Measurements from ENCODE around the gene FMO1.

FMO1 gene, protein sequence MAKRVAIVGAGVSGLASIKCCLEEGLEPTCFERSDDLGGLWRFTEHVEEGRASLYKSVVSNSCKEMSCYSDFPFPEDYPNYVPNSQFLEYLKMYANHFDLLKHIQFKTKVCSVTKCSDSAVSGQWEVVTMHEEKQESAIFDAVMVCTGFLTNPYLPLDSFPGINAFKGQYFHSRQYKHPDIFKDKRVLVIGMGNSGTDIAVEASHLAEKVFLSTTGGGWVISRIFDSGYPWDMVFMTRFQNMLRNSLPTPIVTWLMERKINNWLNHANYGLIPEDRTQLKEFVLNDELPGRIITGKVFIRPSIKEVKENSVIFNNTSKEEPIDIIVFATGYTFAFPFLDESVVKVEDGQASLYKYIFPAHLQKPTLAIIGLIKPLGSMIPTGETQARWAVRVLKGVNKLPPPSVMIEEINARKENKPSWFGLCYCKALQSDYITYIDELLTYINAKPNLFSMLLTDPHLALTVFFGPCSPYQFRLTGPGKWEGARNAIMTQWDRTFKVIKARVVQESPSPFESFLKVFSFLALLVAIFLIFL
- total RNA-seq = 0 to 0.73 (median 0.10) reads per million in 18 experiments

DNA sequence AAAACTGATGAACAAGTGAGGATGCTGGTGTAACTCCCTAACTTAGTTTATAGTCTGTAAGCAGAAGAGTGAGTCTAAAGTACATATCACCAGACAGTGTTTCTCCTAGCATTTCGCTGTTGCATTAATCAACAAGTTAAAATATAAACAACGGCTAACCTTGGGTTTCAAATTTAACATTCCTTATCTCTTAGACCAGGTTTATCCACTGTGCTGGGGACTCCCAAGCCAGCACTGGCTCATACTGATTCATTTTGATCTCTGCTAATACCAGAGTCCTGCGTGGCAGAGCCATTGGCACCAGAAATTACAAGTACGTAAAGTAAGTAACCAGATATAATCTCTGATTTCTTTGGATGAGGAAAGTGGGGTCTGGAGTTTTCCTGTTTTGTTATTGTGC, at the start of gene FMO1:
FMO1 (plus strand) TSS at position 193 of the 400 bp plus-strand sequence. CDS start 9,594 bp downstream, outside the sequence.
- no peak for DNase-seq

DNA sequence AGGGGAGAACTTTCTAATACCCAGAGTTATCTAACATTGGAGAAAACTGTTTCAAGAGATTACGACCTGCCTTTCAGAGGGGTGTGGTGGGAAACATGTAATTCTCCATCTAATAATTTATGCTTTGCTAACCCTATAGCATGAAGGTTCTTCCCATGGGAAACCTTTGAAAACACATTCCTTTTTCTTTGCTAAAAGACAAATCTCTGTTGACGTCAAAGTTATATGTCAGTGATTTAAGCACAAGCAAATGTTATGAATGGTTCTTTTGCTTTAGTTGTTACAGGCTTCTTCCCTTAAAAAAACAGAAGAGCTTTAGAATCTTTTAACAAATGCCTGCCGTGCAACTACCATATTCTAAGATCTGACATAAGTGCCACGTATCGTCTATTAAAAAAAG, 44.0 kb upstream of the FMO1 start:
- DNase-seq = no peak

DNA sequence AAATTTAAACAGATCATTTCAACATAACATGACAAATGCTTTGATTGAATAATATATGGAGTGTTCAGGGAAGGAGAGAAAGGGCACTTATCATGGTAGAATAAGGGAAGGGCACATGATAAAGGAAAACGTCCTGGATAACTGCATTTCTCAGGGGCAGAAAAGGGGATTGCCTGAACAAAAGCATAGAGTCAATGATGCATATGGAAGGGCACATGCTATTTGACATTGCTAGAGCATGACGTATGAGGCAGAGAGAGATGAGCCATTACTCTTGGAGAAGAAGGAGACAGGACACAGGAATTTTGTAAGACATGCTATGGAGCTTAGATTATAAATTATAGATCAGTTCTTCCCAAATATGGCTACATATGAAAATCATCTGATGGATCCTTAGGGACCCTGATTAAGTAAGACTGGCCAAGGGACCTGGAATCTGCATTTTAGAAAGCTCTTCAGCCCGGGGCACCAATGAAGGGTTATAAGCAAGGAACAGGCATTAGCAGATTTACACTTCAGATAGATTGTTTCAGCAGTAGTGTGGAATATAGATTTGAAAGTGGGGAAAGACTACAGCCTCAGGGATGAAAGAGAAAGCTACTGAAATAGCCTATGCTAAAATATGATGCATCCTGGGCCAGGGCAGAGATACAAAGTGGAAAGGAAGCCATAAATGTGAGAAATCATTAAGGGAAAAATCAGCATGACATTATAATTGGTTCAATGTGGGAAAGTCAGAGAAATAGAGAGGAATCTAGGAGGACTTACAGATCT, 41.9 kb upstream of the FMO1 start:
- no peak for DNase-seq

DNA sequence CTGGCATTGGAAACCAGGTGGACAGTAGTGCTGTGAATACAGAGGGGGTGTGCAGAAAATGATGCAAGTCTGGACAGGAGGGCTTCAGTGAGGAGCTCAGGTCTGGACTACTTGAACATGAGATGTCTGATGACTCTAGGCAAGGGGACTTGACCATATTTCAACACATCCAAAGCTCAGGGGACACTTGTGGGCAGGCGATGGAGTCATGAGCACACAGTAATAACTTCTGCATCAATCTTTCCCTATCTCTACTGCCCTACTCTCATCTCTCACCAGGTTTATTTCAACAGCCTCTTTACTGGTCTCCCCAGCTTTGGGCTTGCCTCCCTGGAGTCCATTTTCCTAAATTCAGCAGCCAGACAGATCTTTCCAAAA, 41.3 kb upstream of the FMO1 start:
- no peak for DNase-seq

DNA sequence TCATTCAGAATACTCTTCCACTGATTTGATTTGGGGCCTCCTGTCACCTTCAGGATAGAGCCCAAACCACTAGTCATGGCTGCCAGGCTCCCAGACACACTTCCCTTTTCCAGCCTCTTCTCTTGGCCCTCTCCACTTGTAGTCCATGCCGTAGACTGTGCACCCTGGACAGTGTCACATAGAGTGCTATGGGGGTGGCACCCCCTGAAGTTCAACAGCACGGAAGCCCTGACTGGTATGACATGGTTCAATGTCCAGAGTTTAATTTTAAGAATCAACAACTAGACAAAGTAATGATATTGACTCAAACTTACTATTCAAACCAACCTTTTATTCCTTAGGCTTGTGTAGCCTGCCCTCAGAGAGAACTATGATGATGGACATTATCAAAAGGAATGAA, 40.9 kb upstream of the FMO1 start:
- no peak for DNase-seq

DNA sequence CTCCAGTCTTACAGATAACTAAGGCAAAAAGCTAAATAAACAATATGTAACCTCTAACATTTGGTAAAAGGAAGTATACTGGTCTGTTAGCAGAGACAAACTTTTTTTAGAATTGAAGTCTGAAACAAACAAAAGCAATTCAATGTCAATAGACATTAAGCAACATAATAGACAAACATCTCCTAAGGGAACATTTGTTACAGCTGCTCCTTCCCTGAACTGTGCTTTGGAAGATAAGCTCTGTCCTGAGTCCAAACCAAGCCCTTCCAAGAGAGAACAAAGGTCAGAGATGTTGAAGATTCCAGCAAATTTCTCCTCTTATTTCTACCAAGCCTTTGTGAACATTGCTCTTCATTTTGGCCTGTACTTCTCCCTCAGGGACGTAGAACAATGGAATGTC, 37.9 kb upstream of the FMO1 start:
- no peak for DNase-seq

DNA sequence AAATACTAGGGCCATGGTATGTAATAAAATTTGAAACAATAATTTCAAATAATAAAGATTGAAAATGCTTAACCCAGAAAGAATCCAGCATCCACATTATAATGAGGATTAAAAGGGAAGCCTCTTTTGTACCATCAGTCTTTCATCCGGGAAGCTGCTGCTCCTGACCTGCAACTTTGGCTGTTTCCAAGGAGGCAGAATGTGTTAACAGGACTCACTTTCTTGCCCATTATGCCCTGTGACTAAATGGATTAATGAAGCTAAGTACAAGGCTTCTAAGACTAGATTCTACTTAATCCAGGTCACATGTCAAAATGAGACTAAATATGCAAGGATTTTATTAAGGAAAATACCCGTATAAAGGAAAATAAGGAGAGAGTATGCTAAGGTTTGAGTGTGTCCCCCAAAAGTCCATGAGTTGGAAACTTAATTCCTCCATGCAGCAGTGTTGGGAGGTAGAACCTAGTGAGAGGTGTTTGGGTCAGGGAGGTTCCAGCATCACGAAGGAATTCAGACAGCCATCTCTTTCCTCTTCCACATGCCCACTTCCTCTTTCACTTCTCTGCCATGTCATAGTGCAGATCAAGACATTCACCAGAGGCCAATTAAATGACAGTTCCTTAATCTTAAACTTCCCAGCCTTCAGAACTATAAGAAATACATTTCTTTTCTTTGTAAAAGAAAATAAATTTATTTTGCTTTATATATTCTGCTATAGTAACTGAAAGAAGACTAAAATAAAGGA, 35.5 kb upstream of the FMO1 start:
- peak; percentile 46 to 57 for DNase-seq

DNA sequence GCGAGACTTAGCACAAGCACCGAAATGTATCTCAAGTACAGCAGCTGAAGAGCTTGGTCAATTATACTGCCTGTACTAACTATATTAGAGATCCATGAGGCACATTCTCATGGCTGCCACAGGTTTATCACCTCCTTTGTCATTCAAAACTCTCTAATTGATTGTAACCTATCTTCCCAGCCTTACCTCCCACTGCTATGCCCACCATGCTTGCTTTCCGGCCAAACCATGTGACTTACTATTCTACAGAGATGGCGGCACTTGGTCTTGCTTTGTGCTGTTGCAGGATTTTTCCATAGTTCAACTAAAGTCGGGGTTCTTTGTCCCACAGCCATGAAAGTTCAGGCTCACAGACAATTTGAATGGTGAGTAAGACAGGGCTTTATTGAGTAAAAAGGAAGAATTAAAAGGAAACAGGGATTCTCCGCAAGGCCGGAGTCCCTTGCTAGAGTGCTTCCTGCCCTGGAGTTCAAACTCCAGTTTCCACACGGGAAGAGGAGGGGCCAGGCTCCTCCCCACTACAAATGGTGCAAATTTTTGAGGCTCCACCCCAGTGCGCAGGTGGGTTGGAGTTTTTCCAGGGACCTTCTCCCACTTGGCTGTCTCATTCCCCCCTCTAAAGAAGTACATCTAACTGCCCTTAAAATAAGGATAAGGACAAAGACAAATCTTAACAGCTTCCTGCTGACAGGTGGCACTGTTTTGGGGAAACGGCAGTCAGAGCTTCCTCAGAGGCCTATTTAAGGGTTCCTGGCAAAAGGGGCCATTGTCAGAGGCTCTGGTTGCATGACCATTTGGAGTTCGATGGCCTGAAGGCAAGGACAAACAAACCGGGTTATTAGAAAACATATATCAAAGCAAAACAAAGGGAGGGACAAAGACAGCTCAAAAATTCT, 34.5 kb upstream of the FMO1 start:
- DNase-seq = no peak

DNA sequence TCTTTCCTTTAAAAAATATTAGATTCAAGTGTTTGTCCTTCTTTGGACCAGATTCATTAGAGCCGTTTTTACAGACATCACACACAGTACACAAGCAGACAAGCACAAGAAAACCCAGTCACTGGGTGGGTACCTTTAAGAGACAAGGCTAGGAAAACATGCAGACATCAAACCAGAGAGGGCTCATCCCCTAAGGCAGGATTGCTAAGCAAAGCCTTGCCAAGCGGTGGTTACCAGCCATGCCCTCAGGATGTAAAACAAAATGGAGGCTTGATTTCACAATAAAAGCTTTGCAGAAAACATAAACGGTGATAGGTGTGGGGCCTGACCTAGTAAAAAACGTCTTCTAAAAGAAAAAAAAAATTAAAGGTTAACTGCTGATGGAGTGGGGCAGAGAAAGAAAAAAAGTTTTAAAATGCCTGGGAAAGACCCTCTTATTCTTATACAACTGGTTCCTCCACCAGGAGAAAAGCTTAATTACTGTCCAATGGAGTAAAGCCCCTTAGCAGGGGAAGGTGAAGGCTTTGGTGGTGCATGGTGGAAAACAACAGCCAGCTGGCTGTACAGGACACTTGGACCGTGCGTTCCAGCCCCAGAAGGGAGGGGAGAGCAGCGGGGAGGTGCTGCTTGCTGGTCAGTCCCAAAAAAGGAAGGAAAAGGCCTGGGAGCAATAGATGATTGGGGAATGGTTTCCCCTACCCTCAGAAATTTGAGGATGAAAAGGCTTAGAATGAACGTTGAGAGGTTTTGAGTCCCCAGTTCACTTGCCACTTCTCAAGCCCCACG, 30.4 kb upstream of the FMO1 start:
- DNase-seq = no peak

DNA sequence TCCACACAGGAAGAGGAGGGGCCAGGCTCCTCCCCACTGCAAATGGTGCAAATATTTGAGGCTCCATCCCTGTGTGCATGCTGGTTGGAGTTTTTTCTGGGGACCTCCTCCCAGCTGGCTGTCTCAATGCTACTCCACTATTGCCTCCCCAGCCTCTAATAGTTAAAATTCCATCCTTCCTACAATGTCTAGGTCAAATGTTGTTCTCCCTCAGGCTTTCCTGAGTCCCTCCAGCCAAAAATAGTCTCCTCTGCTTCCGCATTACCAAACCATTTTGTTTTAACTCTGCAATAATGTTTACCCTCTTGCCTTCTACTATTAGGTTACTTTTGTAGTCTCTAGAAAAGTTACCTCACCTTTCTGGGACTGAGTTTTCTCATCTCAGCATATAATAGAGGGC, 29.6 kb upstream of the FMO1 start:
- no peak for DNase-seq

DNA sequence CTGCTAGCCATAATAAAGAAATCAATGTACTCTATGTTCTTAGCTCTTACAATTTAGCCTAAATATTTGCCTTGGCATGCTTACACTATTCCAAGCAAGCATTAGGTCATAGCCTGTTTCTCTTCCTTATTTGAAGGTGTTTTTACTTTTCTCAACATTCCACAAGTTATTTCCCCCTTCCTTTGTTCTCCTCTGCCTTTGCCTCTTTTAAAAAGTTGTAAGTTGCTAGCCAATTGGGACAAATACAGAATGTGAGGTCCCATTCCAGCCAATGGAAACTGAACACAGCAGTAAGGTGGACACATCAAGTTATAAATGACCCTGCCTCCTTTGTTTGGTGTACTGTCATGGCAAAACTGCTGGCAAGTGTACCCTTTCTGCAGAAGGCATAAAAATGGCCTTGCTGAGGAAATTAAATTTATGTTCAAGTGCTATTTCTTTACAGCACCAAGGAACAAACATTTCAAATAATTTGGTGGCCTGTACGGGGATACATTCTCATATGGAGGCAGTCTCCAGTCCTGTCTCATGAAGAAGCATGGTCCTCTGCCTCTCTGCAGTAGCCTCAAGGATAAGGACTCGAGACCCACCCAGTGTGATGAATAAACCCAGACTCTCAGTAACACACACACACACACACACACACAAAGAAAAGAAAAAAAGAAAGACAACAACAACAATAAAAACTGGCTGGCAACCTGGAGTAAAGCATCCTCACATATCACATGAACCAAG, 28.8 kb upstream of the FMO1 start:
- no peak for DNase-seq

DNA sequence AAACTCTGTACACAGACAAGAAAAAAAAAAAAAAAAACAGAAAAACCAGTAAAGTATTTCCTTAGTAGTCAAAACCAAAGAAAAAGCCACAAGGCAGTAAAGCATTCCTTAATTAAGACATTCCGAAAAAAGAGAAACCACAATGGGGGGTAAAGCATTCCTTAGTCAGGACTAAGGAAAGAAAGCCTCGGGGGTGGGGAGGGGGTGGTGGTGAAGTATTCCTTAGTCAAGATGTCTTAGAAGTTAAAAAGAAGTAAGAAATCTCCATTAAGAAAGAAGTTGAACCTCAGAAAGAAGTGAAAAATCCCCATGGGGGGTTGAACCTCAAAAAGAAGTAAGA, 28.2 kb upstream of the FMO1 start:
- DNase-seq = no peak

DNA sequence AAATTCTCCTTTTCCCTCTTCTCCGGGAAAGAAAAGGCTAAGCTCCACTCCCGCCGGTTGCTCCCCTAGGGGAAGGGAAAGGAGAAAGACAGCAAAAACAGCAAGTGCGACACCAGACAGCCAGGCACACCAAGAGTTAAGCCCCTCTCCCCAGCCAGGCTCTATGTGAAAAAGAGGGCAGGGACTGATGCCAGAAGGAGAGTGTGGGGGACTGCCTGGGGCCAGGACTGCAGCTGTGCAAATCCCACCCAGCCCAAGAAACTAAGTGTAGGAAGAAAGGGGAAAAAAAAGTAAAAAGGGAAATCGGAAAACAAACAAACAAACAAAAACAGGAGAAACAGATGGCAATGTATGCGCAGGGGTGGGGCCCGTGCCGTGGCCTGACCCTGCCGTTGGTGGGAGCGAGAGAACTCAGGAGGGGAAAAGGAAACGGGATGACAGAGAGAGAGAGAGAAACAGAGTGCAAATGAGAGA, 27.7 kb upstream of the FMO1 start:
- no peak for DNase-seq

DNA sequence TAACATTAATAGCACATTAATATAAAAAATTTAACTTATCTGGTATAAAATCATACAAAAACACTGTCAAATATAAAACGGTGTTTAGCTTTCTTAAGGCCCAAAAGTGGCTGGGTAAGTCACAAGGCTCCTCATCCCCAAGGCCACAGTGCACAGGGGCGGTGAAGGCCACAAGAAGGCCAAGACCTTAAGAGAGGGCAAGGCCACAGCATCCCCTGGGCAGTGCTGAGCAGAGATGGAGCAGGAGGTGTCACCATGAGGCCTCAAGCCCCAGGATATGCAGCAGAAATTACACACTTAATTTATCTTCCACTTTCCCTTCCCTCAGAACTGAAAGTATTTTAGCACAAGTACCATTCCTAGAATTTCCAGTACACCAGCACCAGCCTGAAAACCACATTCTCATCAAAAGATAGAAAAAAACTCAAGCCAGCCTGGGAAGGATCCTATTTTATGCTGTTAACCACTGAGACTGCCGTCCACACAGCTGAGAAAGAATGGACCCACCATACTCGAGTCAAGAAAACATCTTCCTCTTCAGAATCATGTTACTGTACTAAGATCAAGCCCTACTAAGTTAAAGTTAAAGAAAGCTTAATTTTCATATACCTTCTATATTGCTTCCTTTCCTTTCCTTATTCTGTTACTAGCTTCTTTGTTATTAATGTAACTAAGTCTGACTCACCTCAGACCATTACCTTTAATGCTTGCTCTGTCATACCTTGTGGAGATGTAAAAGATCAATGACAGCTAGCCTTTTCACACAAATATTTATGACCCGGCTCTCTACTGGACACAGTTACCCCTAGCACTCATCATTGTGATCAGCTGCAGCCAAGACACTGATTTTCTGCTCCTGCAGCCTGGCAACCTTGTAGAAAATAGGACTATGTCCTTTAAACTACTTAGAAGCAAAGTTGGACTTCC, 26.4 kb upstream of the FMO1 start:
- no peak for DNase-seq

DNA sequence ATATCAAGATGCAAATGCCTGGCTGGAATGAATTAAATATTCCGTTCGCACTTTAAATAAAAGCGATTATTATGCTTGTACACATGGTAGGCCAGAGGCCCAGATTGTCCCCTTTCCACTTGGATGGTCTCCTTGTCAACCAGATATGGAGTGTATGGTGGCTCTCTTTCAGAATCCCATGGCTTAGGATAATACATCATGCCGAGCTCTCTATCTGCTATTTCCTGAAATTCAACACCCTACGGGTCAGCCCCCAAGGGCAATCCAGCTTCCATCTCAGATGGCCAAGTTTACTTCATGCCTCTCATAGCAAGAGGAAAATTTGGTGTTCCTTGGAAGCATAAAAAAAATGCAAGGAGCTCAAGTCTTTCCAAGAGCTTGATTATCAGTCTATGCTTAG, 25.4 kb upstream of the FMO1 start:
- DNase-seq = no peak

DNA sequence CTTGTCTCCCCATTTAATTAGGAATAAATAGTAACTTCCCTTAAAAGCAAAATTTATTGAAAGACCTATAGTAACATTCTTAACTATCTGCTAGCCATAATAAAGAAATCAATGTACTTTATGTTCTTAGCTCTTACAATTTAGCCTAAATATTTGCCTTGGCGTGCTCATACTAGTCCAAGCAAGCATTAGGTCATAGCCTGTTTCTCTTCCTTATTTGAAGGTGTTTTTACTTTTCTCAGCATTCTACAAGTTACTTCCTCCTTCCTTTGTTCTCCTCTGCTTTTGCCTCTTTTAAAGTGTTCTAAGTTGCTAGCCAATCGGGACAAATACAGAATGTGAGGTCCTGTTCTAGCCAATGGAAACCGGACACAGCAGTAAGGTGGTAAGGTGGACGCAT, 24.0 kb upstream of the FMO1 start:
- DNase-seq = peak; percentile 16 to 36

DNA sequence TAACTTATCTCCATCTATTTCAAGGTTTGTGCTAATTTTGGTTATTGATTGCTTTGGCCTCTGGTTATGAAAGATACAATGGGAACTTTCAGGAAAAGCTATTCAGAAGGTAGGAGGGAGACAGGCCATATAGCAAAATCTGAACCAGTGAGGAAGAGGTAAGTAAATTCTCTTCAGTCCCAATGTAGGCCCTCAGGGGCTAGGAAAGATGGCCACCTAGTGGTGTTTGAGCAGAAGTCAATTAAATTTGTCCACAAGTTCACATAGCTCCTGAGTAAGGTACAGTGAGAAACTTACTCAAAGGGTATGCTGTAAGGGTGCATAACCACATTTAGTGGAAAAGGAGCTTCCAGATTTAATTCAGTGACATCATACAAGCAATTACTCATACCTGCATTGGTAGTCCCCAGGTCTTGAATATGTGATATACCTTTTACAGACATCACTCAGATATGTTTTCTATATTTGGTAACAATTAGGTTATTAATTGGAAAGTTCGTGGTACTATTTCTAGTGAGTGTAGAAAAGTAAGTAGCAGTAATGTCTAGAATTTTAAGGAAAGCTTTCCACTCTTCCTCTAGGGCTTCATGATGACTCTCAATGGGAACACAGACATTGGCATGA, 21.4 kb upstream of the FMO1 start:
- DNase-seq = peak; percentile 55 to 60

DNA sequence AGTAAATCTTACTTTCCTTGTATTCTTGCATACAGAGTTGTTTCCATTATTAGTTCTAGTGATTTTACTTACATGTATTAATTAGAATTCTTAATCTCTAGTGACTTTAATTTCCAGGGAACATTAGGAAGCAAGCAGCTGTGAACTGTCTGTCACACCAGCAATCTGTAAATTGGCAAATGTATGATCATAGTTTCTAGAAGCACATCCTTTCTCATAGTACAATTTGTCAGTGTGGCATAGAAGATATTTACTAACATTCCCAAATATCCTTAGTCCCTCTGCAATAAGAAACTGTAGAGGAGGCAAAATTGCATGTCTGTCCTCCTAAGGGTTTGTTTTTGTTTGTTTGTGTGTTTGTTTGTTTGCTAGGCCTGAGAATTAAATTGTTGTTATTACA, 17.0 kb upstream of the FMO1 start:
- DNase-seq = no peak

DNA sequence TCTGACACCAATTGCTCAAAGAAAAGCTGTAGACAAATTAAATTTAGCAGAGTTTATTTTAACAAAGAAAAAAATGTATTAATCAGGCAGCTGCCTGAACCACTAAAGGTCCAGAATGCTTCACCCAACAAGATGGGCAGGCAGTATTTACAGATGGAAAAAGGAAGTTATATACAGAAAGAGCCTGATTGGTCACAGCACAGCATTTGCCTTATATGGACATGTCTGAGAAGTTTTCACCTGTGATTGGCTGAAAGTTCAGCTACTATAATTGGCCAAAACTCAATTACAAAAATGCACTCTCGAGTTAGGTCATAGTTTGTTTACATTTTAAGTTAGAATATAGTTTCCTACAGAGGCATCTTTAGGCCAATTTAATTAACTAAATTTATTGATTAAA, 15.1 kb upstream of the FMO1 start:
- DNase-seq = no peak
